H1 (cell line): ENCODE measurements around the gene PER2.

ENCODE experiments used
- CHD1 ChIP-seq: IDR thresholded peaks from 2 replicates; pipeline ENCODE4 v1.6.1; 2012; ENCODE audit warnings: low read depth, low read length, improper control_type of control experiment
- GABPA ChIP-seq: IDR thresholded peaks from 2 replicates; pipeline ENCODE4 v1.6.1; 2011; ENCODE audit warnings: mild to moderate bottlenecking, low read length, moderate library complexity, borderline replicate concordance; ENCODE audit not compliant: insufficient read depth
- POLR2A ChIP-seq, 2 experiments: IDR thresholded peaks; 1 replicate in 1 of 2; 2 replicates in 1 of 2; pipeline ENCODE4 v1.6.1; 2011; ENCODE audit warnings: low read depth in 2 of 2, low read length in 2 of 2, mild to moderate bottlenecking in 2 of 2; ENCODE audit errors: control extremely low read depth in 1 of 2
- SP1 ChIP-seq: IDR thresholded peaks from 2 replicates; pipeline ENCODE4 v1.6.1; 2011; ENCODE audit warnings: low read depth, low read length
- TAF1 ChIP-seq: IDR thresholded peaks from 2 replicates; pipeline ENCODE4 v1.6.1; 2011; ENCODE audit warnings: mild to moderate bottlenecking, low read depth, low read length
- ZNF274 ChIP-seq: IDR thresholded peaks from 2 replicates; pipeline ENCODE4 v1.7.0; 2012; ENCODE audit warnings: low read length, borderline replicate concordance; ENCODE audit errors: extremely low read depth
- TF ChIP-seq, protein P1 (sequence below), 3 experiments: IDR thresholded peaks; 1 replicate in 2 of 3; 2 replicates in 1 of 3; pipeline versions ENCODE4 v1.5.1 to v1.6.1; 2011; ENCODE audit warnings: low read length in 3 of 3, mild to moderate bottlenecking in 3 of 3, inconsistent platforms in 2 of 3, low read depth in 1 of 3, moderate library complexity in 1 of 3; ENCODE audit not compliant: insufficient read depth in 1 of 3; ENCODE audit errors: control extremely low read depth in 1 of 3

DNA sequence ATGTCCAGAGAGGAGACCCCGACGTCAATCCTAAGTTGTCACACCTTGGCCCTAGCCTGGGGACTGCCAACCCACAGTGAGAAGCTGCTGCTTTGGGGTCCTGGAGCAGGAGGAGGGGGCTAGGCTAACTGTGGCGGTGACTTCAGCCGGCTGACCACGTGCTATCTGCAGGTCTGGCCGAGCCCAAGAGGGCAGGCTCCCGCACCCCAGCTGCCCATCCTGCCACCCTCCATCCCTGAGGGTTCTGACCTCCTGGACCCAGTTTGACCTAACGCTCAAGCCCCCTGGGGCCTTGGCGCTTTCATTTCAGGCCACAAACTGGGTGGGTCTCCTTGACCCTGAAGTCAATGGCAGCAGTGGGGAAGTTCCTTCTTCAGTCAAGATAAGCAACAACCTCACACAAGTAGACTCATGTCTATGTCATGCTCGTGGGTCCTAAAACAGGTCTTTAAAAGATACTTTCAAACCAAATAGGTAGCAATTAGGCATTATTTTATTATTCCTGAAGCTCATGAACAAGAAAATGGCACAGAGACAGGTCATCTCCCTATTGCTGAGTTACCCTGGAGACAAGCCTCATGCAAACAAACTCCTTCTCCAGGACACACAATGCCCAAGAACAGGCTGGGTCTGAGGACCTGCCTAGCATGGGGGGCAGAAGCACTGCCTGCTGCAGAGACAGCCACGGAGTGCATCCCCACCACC is 50.8 kb downstream of the PER2 start:
- TF ChIP-seq ZNF274: no peak
- no peak for TF ChIP-seq TAF1
- TF ChIP-seq POLR2A (IDR thresholded peaks at IDR 0.05; ENCODE audit: control extremely low read depth in 1 of 2, low read depth in 2 of 2, low read length in 2 of 2): no peak
- TF ChIP-seq, protein P1, sequence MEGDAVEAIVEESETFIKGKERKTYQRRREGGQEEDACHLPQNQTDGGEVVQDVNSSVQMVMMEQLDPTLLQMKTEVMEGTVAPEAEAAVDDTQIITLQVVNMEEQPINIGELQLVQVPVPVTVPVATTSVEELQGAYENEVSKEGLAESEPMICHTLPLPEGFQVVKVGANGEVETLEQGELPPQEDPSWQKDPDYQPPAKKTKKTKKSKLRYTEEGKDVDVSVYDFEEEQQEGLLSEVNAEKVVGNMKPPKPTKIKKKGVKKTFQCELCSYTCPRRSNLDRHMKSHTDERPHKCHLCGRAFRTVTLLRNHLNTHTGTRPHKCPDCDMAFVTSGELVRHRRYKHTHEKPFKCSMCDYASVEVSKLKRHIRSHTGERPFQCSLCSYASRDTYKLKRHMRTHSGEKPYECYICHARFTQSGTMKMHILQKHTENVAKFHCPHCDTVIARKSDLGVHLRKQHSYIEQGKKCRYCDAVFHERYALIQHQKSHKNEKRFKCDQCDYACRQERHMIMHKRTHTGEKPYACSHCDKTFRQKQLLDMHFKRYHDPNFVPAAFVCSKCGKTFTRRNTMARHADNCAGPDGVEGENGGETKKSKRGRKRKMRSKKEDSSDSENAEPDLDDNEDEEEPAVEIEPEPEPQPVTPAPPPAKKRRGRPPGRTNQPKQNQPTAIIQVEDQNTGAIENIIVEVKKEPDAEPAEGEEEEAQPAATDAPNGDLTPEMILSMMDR (IDR thresholded peaks at IDR 0.05; ENCODE audit: control extremely low read depth in 1 of 3, insufficient read depth in 1 of 3, low read depth in 1 of 3, low read length in 3 of 3): no peak
- no peak for TF ChIP-seq GABPA
- no peak for TF ChIP-seq CHD1
- TF ChIP-seq SP1: no peak
